ENCODE results near the gene SLC25A28. TPM values are rescaled to one million over a fixed set of nuclear protein-coding genes. Genes with fewer than 3 reads are reported as not detected.

The SLC25A28 gene
- 22.4 TPM for total RNA-seq

GRCh38 chr10:99619851-99620710 is at the start of gene SLC25A28:
TSS of gene SLC25A28 (minus strand) at chr10:99620439. CDS start at chr10:99620335, 104 bp downstream.
- ATAC-seq (peak; percentile 79), DNase-seq (ENCODE audit: low spot score) (peak; percentile 96)

GRCh38 chr10:99667108-99667751 is 47.0 kb upstream of the SLC25A28 start:
- no peak for ATAC-seq
- DNase-seq (ENCODE audit: low spot score), result no peak

- no peak for ATAC-seq
- DNase-seq (ENCODE audit: low spot score), result no peak
Measured at GRCh38 chr10:99665304-99665703, 45.1 kb upstream of the SLC25A28 start.

- DNase-seq (ENCODE audit: low spot score) (no peak), ATAC-seq (no peak)
Measured at GRCh38 chr10:99661377-99661763, 41.1 kb upstream of the SLC25A28 start.

- DNase-seq (ENCODE audit: low spot score) (no peak), ATAC-seq (no peak)
Measured at GRCh38 chr10:99660662-99661376, 40.6 kb upstream of the SLC25A28 start.

GRCh38 chr10:99659868-99660366 is 39.7 kb upstream of the SLC25A28 start:
- DNase-seq (ENCODE audit: low spot score), result peak; percentile 48

GRCh38 chr10:99659031-99659867 is 39.0 kb upstream of the SLC25A28 start, which contains the start of gene ENTPD7:
TSS of gene ENTPD7 (plus strand) at chr10:99659509. CDS start at chr10:99659957, 448 bp downstream.
- DNase-seq (ENCODE audit: low spot score), result peak; percentile 98
- peak; percentile 97 for ATAC-seq

More at GRCh38 chr10:99659868-99660366, 39.7 kb upstream of the SLC25A28 start:
- peak; percentile 42 for ATAC-seq

GRCh38 chr10:99658622-99659030 is 38.4 kb upstream of the SLC25A28 start:
- peak; percentile 30 for ATAC-seq
- DNase-seq (ENCODE audit: low spot score), result peak; percentile 69

- DNase-seq (ENCODE audit: low spot score), result no peak
- ATAC-seq, result no peak
Measured at GRCh38 chr10:99656199-99657064, 36.2 kb upstream of the SLC25A28 start.

- no peak for DNase-seq (ENCODE audit: low spot score)
- ATAC-seq, result no peak
Measured at GRCh38 chr10:99654390-99655175, 34.3 kb upstream of the SLC25A28 start.

- DNase-seq (ENCODE audit: low spot score) (no peak), ATAC-seq (no peak)
Measured at GRCh38 chr10:99652800-99653390, 32.7 kb upstream of the SLC25A28 start.

GRCh38 chr10:99648717-99649116 is 28.5 kb upstream of the SLC25A28 start:
- DNase-seq (ENCODE audit: low spot score) (no peak), ATAC-seq (no peak)

GRCh38 chr10:99647601-99648151 is 27.4 kb upstream of the SLC25A28 start:
- ATAC-seq, result peak; percentile 75

GRCh38 chr10:99633832-99634231 is 13.6 kb upstream of the SLC25A28 start:
- ATAC-seq, result no peak
- DNase-seq (ENCODE audit: low spot score), result no peak

More at GRCh38 chr10:99647601-99648151, 27.4 kb upstream of the SLC25A28 start:
- no peak for DNase-seq (ENCODE audit: low spot score)

- ATAC-seq (no peak), DNase-seq (ENCODE audit: low spot score) (no peak)
Measured at GRCh38 chr10:99631496-99631895, 11.3 kb upstream of the SLC25A28 start.

GRCh38 chr10:99630991-99631390 is 10.8 kb upstream of the SLC25A28 start:
- ATAC-seq, result no peak

GRCh38 chr10:99630433-99630832 is 10.2 kb upstream of the SLC25A28 start:
- ATAC-seq (peak; percentile 95), DNase-seq (ENCODE audit: low spot score) (peak; percentile 54)

More at GRCh38 chr10:99630991-99631390, 10.8 kb upstream of the SLC25A28 start:
- DNase-seq (ENCODE audit: low spot score), result no peak

GRCh38 chr10:99629625-99629978 is 9.4 kb upstream of the SLC25A28 start:
- DNase-seq (ENCODE audit: low spot score) (no peak), ATAC-seq (no peak)
